ENCODE data around the gene TPCN2.
"Not testable (repeated sequence)": the region's sequence is repeated elsewhere in the genome, so short reads cannot be mapped to it uniquely, and the experiment has no call there.

The TPCN2 gene

DNA sequence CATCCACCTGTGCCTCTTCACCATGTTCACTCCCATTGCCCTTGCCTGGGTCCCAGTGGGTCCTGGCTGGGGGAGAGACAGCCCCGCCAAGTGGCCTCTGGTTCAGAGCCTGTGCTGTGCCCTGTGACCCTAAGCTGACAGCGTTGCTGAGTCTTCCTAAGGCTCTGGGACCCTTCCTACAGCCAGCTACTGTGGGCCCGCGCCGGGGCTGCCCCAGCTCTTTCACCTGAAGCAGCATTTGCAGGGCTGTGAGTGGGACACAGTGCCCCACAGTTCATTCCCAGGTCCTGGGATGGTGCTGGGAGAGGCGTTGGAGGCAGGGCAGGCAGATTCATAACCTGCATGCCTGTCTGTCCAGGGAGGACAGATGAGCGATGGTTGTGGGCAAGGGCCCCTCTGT is 10.7 kb downstream of the TPCN2 start:
- DNase-seq, result no peak

DNA sequence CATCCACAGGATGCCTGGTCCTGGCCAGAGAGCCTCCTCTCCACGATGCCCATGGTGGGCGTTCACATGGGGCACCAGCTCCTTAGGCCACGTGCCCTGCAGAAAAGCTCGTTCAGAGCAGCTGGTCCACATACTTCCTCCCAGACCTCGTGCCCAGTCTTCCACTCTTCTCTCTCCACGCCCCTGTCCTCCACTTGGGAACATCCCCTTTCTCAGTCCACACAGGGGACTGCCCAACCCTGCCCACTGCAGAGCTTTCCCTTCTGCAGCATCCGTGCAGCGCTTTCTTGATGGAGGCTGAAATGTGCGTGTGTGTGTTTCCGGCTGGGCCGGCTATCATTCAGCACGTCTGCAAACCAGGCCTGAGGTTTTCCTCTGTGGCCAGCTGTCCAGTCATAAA is 11.3 kb downstream of the TPCN2 start:
- no peak for DNase-seq

DNA sequence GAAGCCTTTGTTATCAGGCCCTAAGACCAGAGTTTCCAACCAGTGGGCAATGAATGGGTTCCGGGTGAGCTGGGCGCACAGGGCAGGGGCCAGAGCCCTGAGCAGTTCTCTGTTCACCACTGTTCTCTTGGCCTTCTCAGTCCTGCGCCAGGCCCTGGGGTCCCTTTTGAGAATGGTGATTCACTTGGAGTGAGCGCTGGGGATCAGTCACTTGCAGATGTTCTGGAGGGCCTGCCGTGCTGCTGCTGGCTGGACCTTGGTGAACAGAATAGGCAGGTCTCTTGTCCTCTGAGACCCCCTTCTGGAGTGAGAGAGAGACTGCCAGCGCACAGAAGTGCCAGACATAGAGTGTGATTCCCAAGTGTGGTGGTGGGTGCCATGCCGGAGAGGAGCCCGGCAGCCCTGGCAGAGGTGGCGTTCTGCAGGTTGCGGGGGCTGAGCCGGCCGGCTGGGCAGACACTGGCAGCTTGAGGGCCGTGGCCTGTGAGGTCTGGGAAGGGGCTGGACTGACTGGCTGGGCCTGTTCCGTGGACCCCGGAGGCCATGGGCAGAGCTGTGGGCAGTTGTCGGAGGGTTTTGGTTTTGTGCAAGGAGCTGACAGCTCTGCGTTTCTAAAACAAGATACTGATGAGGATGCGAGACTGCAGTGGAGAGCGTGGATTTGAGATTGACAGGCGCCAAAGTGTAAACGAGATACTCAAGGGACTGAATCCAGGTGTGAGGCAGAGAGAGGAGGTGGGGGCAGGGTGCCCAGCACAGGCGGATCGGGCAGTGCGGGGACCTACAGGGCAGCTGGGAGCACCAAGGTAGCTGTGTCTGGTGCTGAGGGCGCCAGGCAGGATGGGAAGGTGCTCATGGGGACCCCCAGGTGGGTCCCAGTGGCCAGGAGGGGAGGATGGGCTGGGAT is 12.3 kb downstream of the TPCN2 start:
- DNase-seq, result no peak

DNA sequence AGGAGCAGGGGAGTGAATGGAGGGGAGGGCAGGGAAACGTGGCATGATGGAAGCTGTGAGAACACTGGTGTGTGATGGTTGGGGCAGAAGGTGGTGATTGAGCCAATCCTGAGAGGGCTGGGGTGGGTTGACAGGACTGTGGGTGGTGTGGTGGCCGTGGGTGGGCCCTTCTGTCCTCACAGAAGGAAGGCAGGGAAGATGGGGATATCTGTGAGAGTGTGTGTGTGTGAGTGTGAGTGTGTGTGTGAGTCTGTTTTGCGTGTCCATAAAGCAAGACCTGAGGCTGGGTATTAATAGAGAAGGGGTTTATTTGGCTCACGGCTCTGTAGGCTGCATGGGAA is 13.0 kb downstream of the TPCN2 start:
- no peak for DNase-seq

DNA sequence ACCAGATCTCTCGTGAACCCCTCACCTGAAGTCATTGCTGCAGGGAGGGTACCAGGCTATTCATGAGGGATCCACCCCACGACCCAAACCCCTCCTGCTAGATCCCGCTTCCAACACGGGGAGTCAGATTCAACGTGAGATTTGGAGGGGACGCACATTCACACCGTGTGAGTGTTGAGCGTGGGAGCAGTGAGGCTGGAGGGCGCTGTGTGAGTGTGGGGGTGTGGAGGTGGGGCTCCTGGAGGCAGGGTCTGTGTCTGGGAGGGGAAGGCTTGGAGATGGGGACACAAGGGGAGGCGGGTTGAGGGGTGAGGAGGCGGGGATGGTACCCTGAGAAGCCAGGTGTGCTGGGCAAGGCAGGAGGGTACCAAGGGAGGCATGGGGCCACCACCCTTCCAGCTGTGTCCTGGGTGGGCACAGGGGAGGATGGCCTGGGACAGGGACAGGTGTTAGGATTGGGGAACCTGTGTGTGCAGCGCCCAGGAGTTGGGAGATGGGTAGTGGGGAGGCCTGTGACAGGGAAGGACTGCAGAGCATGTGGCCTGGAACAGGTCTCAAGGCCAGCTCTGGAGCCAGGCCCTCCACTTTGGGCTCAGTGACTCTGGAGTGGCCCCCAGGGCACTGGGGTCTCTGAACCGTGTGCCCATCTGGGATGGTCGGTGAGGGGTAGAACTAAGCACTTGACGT is 13.6 kb downstream of the TPCN2 start:
- no peak for DNase-seq

DNA sequence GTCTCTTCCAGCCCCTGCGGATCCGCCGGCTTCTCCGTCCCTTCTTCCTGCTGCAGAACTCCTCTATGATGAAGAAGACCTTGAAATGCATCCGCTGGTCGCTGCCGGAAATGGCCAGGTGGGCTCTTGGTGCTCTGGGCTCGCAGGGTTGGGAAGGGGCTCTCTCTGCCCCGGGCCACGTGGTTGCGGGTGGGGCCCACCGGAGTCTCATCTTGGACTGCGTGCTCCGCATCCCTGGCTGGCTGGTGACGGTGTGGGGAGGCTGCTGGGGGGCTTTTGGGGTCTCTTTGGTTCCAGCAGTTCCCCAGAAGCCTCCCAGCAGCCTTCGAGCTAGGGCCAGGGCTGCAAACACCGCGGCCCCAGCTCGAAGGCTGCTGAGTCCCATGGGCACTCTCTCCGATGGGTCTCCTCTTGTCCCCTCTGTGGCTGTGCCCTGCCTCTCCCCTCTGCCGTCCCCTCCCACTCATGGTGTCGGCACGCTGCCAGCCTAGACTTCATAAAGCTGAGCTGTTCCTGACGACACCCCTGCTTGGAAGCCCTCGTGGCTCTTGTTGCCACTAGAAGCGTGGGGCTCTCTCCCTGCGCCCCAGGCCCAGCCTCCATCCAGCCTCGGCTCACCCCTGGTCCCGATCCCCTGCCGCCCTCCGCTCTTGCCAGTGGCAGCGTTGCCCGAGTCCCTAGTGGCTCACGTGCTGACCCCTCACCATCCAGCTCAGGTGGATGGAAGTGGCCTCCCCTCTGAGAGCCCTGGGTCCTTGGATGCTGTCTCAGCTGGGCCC is 14.3 kb downstream of the TPCN2 start:
- DNase-seq, result no peak

DNA sequence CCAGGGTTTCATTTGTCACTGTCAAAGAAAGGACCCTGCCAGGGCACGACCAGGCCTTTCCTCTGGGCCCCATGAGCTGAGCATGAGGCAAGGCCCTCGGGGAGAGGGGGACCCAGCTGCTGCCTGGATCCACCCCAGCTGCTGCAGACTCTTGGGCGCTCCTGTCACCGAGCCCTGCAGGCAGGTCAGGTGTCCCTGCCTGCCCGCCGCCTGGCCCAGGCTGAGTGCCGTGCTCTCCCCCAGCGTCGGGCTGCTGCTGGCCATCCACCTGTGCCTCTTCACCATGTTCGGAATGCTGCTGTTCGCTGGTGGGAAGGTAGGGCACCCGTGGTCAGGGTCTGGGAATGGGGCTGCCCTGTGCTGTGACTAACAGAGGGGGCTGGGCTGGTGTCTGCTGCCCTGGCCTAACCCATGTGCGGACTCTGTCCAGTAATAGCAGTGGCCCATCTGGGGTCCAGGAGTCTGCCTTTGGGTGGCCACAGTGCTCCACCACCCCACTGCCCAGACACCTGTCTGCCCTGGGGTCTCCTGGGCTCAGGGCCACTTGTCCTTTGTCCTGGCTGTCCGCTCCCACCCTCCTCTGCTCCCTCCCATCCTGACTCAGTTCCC is 15.0 kb downstream of the TPCN2 start:
- no peak for DNase-seq

DNA sequence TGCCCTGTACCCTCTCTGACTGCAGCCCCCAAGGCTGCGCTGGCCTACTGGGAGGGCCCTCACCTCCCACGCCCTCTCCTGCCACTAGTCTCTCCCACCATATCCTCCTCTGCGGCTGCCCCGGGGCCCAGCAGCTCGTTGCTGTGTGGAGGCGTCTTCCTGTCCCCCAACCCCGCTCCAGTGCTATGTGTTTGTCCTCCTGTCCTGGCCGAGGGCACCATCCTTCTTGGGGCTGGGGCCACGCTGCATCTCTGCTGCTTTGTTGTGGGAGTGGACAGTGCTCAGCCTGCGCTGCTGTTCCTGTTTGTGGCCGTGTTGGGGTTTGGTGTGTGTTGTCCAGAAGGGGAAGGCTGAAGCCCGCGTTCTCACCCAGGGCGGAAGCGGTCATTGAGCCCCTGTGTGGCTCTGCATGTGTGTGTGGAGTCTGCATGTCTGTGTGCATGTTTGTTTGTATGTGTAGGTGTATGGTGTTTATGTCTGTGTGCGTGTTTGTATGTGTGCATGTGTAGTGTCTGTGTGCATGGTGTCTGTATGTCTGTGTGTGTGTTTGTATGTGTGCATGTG is 15.7 kb downstream of the TPCN2 start:
- DNase-seq, result no peak

DNA sequence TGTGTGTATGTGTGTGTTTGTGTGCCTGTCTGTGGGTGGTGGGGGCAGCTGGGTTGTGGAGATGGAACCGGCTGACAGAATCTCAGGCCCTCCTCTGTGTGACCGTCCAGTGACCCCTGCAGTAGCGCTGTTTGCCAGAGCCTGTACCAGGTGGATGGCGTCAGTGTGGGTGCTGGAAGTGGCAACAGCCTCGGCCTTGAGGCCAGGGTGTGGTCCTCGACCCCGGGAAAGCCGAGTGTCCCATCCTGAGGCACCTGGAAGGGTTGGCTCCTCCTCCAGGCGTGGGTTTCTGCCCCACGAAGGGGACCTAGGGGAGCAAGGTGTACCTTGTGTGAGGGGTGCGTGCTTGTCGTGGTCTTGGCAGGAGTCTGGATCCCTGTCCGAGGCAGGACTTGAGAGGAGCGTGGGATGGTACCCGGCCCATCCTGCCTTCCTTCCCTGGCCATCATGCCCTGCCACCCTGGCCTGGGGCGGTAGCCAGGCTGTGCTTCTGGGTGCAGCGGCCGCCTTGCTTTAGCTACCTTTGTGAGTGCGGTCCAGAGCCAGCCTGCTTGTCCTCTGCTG is 16.5 kb downstream of the TPCN2 start:
- DNase-seq, result no peak

DNA sequence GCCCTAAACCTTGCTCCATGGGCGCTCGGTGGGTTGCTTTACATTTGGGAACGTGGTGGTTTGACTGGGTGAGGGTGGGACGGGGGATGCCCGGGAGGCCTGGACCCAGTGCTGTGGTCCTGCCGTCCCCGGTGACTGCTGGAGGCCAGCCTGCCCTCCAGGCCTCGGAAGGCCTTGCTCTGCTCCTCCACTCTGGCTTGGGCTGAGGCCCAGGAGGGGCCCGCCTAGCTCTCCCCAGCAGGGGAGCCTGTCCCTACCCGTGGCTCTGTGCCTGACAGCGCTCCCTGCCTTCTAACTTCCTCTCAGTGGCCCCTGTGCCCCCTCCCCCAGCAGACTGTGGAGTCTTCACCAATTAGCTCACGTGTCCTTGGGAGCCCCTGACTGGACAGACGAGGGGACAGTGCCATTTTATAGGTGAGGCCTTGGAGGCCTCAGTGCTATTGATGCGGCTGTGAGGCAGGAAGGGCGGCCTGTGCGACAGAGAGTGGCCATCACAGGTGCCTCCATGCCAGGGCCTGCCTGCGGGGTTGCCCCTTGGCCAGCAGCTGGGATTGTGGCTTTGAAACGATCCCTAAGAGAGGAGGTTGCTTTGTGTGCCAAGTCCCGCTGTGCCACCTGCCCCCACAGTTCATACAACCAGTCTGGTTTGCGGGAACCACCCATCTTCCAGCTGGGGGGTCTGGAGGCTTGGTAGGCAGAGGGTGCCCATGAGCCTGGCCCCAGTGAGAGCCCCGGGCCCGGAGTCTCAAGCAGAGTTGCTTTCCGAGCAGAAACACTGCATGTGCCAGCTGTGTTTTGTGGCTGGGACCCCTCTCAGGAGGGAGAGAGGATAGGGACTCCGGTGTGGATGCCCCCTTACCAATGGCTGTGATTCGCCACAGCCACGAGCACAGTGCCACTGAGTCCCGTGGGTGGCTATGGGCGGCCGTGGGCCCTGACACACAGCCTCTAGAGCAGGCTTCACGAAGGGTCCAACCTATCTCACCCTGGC is 17.7 kb downstream of the TPCN2 start:
- no peak for DNase-seq

DNA sequence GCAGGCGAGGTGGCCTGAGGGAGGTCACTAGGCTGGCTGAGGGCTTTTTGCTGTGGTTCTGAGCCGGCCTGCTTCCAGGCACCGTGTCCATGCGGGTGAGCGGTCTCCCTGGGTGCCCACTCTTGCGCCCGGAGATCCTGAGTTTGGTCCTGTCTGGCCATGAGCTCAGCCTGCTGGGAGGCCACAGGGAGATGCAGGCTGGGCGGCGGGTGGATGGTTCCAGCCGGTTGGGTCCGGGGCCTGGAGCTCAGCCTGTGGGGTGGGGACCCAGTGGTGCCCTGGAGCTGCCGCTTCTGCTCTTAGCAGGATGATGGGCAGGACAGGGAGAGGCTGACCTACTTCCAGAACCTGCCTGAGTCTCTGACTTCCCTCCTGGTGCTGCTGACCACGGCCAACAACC is 18.5 kb downstream of the TPCN2 start:
- no peak for DNase-seq

DNA sequence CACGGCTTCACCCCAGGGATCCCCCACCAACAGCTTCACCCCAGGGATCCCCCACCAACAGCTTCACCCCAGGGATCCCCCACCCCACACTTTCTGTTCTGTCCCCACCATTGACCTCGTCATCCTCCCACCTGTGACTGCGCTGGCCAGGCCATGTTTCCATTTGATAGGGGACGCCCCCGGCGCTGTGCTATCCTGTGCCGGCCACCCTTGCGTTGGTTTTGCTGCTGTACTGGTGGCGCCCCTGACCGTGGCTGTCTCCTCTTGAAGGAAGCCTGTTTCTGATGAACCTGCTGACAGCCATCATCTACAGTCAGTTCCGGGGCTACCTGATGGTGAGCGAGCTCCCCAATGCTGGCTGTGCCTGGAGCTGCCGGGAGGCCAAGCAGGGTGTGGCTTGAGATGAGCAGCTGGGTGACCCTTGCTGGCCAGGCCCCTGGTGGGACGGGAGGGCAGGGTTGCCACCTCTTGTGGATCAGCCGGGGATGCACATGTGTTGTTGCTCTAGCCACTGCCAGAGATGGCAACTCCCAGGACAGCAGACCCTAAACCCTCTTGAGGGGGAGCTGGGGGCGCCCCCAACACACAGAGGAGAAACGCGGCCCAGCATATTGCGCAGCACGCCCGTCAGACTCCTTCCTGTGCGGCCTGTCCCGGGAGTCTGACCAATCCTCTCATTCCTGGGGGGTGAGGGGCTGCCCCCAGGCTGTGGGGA is 22.5 kb downstream of the TPCN2 start:
- DNase-seq, result no peak

DNA sequence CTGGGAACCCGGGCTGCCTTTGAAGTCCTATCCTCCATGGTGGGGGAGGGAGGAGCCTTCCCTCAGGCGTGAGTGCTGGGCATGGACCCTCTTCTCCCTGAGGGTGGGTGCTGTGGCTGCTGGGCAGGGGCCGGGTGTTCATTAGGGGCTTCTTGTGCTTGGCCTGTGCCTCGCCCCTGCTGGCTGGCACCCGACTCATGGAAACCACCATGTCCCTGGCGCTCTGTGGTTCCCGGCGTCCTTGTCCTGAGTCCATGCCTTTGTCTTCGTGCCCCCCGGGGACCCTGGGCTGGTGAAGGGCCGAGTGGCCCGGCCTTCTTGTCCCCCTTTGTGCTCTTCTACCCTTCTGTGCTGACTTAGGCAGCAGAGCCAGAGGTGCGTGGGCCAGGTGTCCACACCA is 23.2 kb downstream of the TPCN2 start:
- no peak for DNase-seq

DNA sequence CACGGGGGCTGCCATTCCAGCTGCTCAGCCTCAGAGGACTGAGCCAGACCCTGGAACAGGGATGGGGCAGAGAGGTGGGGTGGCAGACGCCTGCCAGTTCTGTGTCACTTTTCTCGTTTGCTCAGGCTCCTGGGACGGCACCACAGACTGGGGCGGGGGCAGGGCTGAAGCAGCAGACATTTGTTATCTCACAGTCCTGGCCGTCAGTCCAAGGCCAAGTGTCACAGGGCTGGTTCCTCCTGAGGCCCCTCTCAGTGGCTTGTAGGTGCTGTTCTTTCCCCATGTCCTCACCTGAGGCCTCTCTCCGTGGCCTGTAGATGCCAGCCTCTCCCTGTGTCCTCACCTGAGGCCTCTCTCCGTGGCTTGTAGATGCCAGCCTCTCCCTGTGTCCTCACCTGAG is 24.7 kb downstream of the TPCN2 start:
- DNase-seq, result no peak

DNA sequence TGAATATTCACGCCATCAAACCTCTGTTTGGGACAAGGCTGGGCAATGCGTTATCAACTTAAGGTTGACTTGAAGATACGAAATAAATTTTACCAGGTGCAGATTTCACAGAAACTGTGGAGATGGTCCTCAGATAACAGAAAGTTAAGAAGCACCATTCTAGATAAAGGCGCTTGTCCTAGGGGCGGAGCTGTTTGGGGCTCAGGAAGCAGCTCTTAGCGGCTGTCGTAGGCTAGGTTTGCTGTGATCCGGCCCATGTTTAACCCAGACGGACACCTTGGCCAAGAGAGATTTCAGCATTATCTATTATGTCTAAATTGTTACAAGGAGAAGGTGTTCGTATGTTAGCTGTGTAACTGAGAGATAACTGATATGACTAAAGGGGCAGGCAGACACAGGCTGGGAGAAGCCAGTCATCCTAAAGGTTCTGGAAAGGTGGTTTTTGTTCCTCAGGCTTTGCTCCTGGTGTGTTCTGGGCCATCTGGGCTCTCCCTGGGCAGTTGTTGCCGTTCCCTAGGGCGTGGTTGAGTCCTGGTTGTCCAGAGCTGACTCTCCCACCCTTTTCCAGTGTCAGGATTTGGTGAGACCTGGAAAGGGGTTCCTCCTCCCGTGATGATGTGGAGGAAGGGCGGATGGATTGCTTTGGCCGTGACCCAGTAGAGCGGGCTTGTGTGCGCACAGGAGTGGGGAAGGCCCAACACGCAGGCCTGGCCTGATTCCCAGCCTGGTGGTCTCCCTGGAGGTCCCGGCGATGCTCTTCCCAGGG is 25.8 kb downstream of the TPCN2 start:
- DNase-seq, result no peak

DNA sequence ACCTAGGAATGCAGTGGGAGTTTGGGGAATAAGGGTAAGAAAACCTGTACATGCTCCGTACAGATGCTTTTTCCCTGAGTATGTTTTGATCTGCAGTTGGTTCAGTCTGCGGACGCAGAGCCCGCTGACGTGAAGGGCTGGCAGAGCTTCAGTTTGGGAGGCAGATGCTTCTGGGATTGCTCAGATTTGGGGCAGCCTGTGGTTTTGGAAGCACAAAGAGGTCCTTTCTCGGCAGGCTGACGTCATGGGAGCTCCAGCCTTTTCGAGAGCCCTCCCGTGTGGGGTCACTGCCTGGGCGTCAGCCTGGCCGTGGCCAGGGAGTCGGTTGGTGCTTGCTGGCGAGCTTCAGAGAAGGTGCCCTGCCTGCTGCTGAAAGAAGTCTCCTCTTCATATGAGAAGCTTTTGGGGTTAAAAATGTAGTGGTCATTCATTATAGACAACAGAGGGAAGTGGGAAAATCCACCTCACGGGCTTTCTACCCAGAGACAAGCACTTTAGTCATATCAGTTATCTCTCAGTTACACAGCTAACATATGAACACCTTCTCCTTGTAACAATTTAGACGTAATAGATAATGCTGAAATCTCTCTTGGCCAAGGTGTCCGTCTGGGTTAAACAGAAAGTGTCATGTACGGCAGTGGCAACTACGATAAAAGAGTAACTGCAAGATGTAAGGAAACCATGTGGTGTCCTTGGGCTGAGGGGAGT is 26.8 kb downstream of the TPCN2 start:
- no peak for DNase-seq

DNA sequence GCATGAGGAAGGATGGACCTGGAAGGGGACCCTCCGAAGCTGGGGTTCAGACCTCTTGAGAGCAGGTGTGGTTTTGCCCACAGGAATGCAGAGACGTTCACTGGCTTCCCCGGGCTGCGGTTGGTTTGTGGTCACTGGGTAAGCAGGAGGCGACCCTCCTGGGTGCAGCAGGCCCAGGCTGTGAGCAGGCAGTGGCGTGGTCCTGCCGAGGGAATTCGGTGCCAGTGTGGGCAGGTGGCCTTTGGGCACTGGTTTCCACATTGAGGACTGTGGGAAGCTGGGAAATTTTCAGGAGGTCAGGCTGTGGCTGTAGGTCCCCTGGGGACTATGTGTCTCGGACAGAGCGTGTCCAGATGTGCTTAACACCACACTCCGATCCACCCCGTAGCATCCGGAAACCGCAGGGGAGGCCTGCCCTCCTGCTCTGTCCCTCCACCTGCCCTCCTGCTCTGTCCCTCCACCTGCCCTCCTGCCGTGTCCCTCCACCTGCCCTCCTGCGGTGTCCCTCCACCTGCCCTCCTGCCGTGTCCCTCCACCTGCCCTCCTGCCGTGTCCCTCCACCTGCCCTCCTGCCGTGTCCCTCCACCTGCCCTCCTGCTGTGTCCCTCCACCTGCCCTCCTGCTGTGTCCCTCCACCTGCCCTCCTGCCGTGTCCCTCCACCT is 27.5 kb downstream of the TPCN2 start:
- no peak for DNase-seq

DNA sequence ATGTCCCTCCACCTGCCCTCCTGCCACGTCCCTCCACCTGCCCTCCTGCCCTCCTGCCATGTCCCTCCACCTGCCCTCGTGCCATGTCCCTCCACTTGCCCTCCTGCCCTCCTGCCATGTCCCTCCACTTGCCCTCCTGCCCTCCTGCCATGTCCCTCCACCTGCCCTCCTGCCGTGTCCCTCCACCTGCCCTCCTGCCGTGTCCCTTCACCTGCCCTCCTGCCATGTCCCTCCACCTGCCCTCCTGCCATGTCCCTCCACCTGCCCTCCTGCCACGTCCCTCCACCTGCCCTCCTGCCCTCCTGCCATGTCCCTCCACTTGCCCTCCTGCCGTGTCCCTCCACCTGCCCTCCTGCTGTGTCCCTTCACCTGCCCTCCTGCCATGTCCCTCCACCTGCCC is 28.2 kb downstream of the TPCN2 start:
- DNase-seq, result not testable (repeated sequence)

DNA sequence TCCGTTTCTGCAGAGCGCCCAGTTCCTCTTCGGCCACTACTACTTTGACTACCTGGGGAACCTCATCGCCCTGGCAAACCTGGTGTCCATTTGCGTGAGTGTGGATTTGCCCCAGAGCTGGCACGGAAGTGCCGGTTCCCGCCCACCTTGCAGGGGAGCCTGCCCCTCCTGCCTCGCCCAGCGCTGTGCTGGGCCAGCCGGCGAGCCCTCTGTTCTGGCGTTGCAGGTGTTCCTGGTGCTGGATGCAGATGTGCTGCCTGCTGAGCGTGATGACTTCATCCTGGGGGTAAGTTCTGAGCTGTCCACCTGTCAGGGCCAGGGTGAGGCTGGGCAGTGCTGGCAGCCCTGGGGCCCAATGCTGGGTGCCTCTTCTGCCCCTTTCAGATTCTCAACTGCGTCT is 29.8 kb downstream of the TPCN2 start:
- no peak for DNase-seq

Measured in NCI-H446 treated with DMSO at 0.1 percent for 48 hours (cell line).